TTC549 (cell line): ENCODE data around the gene KRTAP10-10.
"Not testable (repeated sequence)": the region's sequence is repeated elsewhere in the genome, so short reads cannot be mapped to it uniquely, and the experiment has no call there.

Source experiments
- FAIRE-seq: peaks from 2 replicates; lab custom pipeline; 2012; peaks lifted over from hg19 to GRCh38; lab: Jason Lieb, UNC

KRTAP10-10 gene

GRCh38 chr21:44684077-44684476, 46.9 kb downstream of the KRTAP10-10 start:
- FAIRE-seq = no peak

GRCh38 chr21:44684483-44684882, 47.3 kb downstream of the KRTAP10-10 start:
- no peak for FAIRE-seq

DNA sequence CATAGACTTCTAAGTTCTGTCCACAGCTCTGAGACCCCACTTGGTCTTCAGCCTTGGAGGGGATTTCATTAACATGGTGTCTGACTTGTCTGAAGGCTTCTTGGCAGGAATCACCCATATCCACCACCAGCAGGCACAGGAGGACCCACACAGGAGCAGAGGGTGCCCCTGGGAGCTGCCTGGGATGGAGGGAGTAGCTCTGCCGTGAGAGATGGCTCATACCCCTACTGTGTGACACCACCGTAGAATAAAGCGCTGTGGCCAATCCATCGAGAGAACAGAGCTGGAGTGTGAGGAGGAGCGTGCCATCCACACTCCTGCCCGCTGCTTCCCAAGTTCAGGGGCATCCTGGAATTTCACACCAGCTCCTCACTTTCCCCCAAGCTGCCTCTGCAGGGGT, 47.9 kb downstream of the KRTAP10-10 start:
- not testable (repeated sequence) for FAIRE-seq

DNA sequence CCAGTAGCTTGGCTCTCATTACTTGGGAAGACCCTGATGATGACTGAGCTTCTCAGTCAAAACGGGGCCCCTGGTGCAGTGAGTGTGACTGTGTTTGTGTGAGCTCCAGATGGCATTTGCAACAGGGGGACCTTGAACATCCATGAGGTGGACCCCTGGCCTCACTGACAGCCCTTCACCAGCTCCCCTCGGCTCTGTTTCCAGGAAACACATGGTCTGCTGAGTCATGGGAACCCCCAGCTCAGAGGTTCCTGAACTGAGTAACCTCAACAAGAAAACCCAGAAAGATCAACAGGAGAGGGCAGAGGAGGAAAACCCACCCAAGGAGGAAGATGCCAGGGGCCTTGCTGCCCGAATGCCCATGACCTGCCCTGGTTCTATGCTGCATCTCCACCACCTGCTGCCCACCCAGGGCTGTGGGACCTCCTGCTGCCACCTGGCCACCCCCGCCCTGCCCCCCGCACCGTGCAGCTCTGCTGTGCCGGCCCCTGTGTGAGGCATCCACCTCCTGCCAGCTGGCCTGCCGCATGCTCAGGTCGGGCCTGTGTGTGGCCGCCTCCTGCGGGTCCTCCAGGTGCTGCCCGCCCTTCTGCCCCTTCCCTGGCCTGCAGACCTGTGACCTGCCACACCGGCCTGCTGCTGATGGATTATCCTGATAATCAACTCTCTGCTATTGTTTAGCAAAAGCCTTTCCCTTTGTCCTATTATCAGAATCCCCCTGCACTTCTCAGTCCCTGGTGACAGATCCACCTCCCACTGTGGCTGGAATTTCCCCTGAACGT, 49.0 kb downstream of the KRTAP10-10 start:
- FAIRE-seq = no peak

DNA sequence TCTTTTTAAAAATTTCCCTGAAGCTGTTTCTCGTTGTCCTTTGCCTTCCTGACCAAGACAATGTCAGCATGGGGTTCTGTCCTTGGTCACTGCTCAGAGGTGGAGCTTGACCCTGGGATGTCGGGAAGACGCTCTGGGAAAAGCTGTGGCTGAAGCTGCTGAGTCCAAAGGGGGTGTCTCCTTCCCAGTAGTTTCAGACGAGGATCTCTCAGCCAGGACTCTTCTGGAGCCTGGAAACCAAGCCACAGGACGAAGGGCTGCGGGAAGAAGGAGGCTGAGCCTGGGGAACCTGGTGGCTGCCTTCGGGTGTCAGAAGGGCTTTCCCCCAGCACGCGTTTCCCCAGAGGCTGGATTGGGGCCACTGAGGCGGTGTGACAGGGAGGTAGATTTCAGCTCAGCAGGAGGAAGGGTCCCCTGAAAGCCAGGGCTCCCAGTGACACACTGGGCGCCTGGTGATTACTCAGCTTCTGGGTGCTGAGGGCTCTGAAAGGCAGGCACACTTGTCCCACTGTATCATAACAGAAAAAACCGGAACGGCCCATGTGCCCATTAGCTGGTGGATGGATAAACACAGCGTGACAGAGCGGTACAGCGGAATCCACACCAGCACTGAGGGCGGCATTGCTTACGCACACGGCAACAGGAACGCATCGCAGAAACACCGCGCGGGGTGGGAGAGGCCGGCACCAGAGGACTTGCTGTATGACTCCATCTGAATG, 49.8 kb downstream of the KRTAP10-10 start:
- no peak for FAIRE-seq

- FAIRE-seq = no peak
Measured at GRCh38 chr21:44687671-44688070, 50.5 kb downstream of the KRTAP10-10 start.
